DMS114 treated with DMSO at 0.1 percent for 48 hours (cell line): ENCODE measurements around the gene MEFV.
A peak's percentile ranks its signal among the peaks of the same experiment; 100 is the strongest.
"Not testable (repeated sequence)": the region's sequence is repeated elsewhere in the genome, so short reads cannot be mapped to it uniquely, and the experiment has no call there.

Experiments
- DNase-seq: peaks from one replicate; lab custom pipeline; 2025; ENCODE audit not compliant: unreplicated experiment; lab: John Stamatoyannopoulos, UW

Gene MEFV

DNA sequence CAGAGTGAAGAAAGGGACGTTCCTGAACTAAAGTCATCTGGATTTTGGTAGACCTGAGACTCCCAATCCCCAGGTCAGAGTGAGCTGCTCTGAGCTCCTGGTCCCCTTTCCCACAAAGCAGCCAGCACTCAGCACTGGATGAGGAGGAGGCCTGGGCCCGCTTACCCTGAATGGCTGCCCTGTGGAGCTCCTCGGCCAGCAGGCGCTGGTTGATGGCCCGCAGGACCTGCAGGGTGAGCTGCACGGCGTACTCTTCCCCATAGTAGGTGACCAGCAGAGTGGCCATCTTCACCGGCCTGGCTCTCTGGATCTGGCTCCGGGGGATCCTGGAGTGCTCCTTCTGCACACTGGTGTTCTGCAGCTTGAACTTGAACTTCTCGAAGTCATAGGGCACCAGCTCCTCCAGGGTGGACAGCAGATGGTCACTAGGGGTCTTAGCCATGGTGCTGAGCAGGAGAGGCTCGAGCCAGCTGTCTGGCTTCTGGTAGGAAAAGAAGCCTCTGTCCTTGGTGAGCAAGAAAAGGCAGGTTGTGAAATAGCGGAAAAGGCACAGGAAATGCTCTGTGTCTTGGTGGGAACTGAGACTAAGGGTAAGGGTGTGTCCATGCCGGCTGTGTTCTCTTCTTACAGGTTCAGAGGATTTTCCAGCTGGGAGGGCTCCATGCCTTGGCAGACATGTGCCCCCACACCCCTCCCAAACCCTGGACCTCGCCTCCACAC is at the start of gene MEFV:
Gene MEFV (minus strand): TSS at position 488 of the 720 bp plus-strand sequence. CDS start 46 bp downstream, at position 442.
- no peak for DNase-seq

DNA sequence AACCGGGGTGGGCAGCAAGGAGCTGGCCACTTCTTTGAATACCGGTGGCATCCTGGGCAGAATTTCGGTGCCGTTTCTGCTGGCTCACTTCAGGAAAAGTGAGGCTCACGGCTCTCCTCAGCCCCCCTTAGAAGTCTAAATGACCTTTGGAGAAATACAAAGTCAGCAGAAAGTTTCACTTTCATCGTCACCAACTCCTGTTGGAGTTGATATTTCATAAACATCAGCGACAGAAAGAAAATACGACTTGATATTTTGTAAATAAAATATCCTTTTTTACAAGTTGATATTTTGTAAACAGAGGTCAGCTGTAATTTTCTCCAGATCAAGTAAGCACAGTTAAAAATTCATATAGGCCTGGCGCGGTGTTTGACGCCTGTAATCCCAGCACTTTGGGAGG is 49.6 kb upstream of the MEFV start:
- DNase-seq = no peak

DNA sequence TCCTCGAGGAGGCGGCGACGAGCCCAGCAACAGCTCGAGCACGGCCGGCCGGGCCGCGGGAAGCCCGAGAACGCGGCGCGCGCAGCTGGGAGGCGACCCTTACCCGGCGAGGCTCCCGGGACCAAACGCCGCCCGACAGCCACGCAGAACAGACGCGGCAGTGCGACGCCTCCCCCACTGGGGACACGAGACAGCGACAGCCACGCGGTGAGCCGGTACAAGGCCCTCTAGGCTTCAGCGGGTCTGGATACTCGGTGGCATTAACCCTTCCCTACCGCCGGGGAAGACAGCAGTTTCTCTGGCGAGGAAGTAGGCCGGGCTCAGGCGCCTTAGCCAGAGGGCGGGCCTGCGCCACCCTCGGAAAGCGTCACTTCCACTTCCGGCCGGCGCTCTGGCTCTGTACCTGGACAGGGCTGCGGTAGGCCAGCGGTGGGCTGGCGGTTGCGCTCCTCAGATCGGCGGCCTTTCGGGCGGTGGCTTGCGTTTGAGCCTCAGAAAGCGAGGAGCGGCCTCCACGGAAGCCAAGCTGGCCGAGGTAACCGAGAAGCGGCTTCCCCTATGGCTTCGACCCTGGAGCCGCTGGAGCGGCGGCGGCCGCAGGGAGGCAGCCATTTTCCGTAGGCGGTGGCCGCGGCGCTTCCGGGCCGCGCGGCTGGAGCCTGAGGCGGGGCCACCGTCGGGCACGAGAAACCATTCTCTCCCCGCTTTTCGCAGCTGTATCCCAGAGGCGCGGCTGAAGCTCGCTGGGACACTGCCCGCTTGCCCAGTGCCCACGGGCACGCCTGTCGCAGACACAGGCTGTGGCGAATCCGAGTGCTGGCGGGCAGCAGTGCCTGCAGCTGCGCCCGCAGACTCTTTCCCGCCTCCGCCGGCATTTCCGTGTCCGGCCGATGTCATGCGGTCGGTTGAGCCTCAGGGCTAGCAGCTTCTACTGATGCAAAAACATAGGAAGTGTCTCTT is 49.0 kb upstream of the MEFV start, which contains the start of the genes TIGD7 and ZNF75A:
Gene TIGD7 (minus strand): TSS at position 322 of the 960 bp plus-strand sequence. CDS start 4,816 bp downstream, outside the sequence.
Gene ZNF75A (plus strand): TSS at position 389 of the 960 bp plus-strand sequence. CDS start 2,932 bp downstream, outside the sequence.
- peak; percentile 76 for DNase-seq

- DNase-seq = no peak
Observed at GRCh38 chr16:3304370-3304769, 47.9 kb upstream of the MEFV start.

DNA sequence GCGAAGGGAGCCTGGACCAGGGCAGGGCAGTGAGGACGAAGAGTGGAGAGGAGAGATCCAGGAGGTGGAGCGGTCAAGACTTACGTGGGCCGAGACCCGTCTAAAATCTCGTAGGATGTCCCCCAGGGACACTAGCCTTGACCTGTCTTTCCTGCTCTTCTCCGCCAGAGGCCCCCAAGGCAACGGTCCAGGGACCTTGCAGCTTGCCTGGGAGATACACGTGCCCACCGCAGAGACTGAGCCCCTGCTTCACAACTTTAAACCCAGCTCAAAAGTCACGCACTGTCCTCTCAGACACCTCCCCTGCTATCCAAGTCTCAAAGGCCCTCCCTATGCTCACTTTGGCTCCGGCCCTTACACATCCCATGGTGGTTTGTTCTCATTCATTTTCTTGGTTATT is 39.4 kb upstream of the MEFV start:
- no peak for DNase-seq

DNA sequence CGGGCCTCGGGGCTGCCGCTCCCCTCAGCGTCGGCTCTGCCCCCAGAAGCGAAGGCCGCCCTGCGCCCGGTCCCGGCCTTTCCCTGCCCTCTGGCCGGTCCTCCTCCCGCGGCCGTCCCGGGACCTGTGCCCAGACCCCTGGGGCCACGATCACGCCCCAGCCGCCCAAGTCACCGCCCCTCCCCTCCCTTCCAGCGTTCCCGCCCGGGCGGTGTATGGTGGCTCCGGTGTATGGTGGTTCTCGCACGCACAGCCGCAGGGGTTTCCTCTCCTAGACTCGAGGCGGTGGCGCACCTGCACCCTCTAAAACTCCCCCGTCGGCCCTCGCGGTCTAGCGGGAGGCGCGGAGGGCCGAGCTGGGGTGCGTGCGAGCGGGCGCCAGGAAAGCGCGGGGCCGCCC is 38.8 kb upstream of the MEFV start:
- no peak for DNase-seq

DNA sequence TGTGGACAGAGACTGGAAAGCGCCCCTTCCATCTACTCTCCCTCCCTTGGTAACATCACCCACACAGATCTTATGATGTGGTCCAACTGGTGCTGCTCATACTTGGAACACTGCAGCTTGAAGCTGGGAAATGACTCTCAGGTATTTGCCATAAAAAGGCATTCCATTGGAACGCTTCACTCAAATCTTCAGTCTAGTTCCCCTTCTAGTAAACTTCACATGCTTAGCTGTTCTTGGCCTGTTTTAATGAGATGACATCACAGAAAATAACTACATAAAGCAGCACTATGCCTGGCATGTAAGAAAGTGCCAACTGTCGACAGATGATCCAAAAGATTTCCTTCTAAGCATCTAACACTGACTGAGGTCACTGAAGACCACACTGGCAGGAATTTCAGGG is 36.2 kb upstream of the MEFV start:
- DNase-seq = no peak

DNA sequence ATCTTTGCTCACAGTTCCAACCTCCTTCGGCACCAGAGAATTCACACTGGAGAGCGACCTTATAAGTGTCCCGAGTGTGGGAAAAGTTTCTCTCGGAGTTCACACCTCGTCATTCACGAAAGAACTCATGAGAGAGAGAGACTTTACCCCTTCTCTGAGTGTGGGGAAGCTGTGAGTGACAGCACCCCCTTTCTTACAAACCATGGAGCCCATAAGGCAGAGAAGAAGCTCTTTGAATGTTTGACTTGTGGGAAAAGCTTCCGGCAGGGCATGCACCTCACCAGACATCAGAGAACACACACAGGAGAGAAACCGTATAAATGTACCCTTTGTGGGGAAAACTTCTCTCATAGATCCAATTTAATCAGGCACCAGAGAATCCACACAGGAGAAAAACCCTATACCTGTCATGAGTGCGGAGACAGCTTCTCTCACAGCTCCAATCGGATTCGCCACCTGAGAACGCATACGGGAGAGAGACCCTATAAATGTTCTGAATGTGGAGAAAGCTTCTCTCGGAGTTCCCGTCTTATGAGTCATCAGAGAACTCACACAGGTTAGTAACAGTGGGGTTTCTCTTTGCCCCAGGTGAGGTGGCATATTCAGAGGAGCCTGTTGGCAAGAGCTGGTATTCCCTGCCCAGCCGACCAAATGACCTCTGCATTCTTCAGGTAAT is 33.7 kb upstream of the MEFV start:
- DNase-seq = no peak

- DNase-seq = no peak
Observed at GRCh38 chr16:3285131-3285530, 28.7 kb upstream of the MEFV start.

GRCh38 chr16:3283543-3284447 is 27.4 kb upstream of the MEFV start:
- no peak for DNase-seq

DNA sequence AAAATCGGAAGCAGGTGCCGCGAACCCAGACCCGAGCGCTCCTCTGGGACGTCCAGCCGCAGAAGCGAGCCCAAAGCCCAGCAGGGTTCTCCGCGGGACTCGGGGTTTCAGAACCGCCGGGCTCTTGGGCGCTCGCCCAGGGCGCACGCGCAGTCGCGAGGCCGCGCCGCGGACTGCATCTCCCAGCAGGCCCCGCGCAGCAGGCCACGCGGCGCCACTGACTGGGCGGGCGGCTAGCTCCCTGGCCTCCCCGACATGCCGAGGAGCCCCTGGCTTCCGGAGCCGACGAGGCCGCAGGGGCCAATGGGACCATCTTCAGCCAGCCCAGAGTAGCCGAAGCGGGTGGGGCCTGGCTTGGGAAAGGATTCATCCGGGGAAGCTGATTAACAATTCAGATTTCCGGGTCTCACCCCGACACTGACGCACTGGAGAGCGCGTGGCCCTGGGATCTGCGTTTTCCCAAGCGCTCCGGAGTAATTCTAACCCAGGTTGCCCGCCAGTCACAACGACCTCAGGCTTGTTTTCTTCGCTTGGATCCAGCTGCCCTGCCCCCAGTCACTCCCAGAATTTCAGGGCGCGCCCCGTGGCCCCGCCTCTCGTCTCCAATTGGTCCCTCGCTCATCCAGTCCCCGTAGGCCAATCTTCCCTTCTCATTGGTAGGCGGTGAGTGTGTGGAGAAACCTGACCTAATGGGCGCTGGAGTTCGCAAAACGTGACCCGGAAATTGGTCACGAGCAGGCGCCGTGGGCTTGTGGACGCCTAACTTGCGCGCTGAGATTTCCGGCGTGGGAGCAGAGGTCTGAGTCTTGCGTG is 26.5 kb upstream of the MEFV start, which contains the start of gene ZNF263:
Gene ZNF263 (plus strand): TSS at position 762 of the 813 bp plus-strand sequence. CDS start 328 bp downstream, outside the sequence.
- peak; percentile 95 for DNase-seq

- DNase-seq = peak; percentile 70
Observed at GRCh38 chr16:3282103-3282729, 25.8 kb upstream of the MEFV start.

DNA sequence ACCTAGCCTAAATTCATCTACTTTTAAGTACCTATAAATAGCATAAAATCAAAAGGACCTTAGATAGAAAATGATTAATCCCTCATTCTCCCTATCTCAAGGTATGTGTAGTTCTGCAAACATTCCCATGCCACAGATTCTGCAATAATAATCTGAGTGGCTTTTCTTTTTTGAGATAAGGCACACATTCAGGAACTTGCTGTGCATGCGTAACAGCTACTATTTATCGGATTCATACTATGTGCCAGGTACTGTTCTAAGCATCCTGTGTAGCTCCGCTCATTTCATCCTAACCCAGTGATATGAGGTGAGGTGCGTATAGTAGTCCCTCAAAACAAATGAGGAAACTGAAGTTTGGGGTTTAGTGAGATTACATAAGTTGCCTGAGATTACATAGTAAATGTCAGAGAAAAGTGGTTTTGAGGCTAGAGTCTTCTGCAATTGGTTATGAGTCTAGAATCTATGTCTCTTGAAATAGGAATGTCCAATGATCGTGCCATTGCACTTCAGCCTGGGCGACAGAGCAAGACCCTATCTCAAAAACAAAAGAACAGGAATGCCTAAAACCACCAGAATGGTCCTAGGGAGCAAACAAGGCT is 24.9 kb upstream of the MEFV start:
- no peak for DNase-seq

DNA sequence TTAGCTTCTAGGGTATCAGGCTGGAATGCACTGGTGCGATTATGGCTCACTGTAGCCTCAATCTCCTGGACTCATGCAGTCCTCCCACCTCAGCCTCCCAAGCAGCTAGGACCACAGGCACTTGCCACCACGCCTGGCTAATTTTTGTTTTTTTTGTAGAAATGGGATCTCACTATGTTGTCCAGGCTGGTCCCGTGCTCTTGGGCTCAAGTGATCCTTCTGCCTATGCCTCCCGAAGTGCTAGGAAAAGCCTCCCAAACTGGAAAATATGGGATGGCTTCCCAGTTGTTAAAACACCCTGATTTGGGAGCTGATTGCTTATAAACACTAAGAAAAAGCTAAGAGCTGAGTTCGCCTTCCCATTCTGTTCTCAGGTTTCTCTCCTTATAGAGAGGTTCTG is 20.2 kb upstream of the MEFV start:
- no peak for DNase-seq

GRCh38 chr16:3274947-3275346 is 18.5 kb upstream of the MEFV start:
- no peak for DNase-seq

GRCh38 chr16:3274490-3274889 is 18.1 kb upstream of the MEFV start:
- no peak for DNase-seq

DNA sequence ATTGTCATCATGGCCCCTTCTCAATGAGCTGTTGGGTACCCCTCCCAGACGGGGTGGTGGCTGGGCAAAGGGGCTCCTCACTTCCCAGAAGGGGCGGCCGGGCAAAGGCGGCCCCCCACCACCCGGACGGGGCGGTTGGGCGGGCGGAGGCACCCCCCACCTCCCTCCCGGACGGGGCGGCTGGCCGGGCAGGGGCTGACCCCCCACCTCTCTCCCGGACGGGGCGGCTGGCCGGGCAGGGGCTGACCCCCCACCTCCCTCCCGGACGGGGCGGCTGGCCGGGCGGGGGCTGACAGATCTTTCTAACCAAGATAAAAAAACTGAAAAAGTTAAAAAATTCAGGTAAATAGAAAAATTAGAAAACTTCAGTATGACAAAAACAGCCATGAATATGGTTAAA is 14.8 kb upstream of the MEFV start:
- DNase-seq = not testable (repeated sequence)

- DNase-seq = not testable (repeated sequence)
Observed at GRCh38 chr16:3270718-3271117, 14.3 kb upstream of the MEFV start.
